Measurements from ENCODE around the gene KIF7. TPM values are rescaled to one million over a fixed set of nuclear protein-coding genes. Genes with fewer than 3 reads are reported as not detected.
A peak's percentile ranks its signal among the peaks of the same experiment; 100 is the strongest.

The KIF7 gene
- total and polyA plus RNA-seq, 11 donors = 1.3 to 9.2 (median 3.2) TPM

DNA sequence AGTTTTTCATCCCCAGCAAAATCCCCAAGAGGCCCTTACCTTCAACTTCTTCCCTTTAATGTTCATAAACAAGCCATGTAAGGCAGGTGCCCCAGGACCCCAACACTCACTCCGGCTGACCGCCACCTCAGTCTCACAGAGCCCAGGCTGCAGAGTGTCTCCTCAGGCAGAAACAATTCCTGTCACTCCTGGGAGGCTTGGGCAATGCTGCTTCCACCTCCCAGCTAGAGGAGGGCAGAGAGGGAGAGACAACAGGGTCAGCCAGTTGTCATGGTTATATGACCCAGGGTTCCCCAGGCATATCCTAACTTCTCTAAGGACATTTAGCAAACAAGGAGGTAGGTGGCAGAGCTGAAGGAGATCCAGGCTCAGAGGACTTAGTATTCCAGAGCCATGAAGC is 23.9 kb upstream of the KIF7 start, which contains the start of gene PLIN1:
PLIN1 (minus strand) TSS at position 156 of the 400 bp plus-strand sequence. CDS start 1,878 bp downstream, outside the sequence.
- intact Hi-C loops (cut with DNase I) = no loop called here
- H3K9me3 ChIP-seq = no peaks in the 10 kb centered on the region
- H3K4me1 ChIP-seq = peaks cover 0 to 22% (median 12%) of the 10 kb centered on the region in 12 donors
- no peaks in the 10 kb centered on the region for H3K27me3 ChIP-seq
- TF ChIP-seq, protein P1, sequence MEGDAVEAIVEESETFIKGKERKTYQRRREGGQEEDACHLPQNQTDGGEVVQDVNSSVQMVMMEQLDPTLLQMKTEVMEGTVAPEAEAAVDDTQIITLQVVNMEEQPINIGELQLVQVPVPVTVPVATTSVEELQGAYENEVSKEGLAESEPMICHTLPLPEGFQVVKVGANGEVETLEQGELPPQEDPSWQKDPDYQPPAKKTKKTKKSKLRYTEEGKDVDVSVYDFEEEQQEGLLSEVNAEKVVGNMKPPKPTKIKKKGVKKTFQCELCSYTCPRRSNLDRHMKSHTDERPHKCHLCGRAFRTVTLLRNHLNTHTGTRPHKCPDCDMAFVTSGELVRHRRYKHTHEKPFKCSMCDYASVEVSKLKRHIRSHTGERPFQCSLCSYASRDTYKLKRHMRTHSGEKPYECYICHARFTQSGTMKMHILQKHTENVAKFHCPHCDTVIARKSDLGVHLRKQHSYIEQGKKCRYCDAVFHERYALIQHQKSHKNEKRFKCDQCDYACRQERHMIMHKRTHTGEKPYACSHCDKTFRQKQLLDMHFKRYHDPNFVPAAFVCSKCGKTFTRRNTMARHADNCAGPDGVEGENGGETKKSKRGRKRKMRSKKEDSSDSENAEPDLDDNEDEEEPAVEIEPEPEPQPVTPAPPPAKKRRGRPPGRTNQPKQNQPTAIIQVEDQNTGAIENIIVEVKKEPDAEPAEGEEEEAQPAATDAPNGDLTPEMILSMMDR (IDR thresholded peaks at IDR 0.05) = no peak
- no peak for TF ChIP-seq POLR2A (IDR thresholded peaks at IDR 0.05)
- H3K36me3 ChIP-seq = peaks cover 0 to 12% (median 0%) of the 10 kb centered on the region in 9 donors
- H3K27ac ChIP-seq = peak within 1 kb of the TSS; percentile 2 to 90 (median 68)
- H3K4me3 ChIP-seq = no peak within 1 kb of the TSS
- DNase-seq (no peak), ATAC-seq (no peak)
- whole genome bisulfite sequencing, 4 donors = 92 to 100% (median 94%) methylated on average over 2 of the region's 2 CpGs

DNA sequence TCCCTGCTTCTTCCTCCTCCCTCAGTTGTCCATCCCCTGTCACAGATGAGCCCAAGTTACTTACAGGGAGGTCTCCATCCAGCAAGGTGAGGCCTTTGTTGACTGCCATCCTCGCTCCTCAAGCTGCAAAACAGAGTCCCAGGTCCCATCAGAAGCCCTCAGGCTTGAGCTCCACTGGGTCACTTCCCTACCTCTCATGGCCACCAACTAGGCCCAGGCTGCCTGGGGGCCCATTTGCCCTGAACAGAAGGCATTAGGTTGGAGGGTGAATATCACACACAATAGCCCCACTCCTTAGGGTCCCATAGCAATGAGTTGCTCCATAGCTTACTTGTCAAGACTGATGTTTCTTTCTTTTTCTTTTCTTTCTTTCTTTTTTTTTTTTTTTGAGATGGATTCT is 22.1 kb upstream of the KIF7 start:
- H3K36me3 ChIP-seq = no peaks in the 10 kb centered on the region
- WGBS, 4 donors = 95 to 100% (median 99%) methylated on average over 1 of the region's 1 CpG
- no peak for DNase-seq
- no peak for ATAC-seq
- H3K4me1 ChIP-seq = peaks cover 0 to 20% (median 12%) of the 10 kb centered on the region in 12 donors
- no peak overlapping the region for H3K27ac ChIP-seq
- H3K4me3 ChIP-seq = no peak overlapping the region
- TF ChIP-seq, protein P1 (IDR thresholded peaks at IDR 0.05) = no peak
- no peak for TF ChIP-seq POLR2A (IDR thresholded peaks at IDR 0.05)
- H3K9me3 ChIP-seq = no peaks in the 10 kb centered on the region
- H3K27me3 ChIP-seq = no peaks in the 10 kb centered on the region
- intact Hi-C loops (cut with DNase I) = no loop called here

DNA sequence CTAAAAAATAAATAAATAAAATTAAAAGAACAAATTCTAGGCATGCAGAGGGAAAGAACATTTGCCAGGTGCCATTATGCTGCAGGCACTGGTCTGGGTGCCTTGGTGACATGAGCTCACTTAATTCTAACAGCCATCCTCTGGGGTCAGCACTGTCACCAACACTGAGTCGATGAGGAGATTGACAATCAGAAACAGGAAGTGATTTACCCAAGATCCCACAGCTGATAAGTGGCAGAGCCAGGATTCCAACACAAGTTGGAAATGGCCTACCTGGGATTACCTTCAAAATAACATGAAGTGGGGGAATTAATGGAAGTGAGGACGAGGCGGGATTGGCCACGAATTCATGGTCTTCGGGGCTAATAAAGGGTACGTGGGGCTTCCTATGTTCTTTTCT is 20.3 kb upstream of the KIF7 start:
- H3K36me3 ChIP-seq = no peaks in the 10 kb centered on the region
- DNase-seq (no peak), ATAC-seq (no peak)
- no peaks in the 10 kb centered on the region for H3K9me3 ChIP-seq
- H3K4me1 ChIP-seq = peaks cover 0 to 11% (median 8%) of the 10 kb centered on the region in 12 donors
- H3K27ac ChIP-seq = no peak overlapping the region
- H3K4me3 ChIP-seq = no peak overlapping the region
- intact Hi-C loops (cut with DNase I) = no loop called here
- WGBS, 4 donors = 69 to 85% (median 79%) methylated on average over 6 of the region's 6 CpGs
- H3K27me3 ChIP-seq = no peaks in the 10 kb centered on the region
- TF ChIP-seq, protein P1 (IDR thresholded peaks at IDR 0.05) = no peak
- TF ChIP-seq POLR2A (IDR thresholded peaks at IDR 0.05) = no peak

DNA sequence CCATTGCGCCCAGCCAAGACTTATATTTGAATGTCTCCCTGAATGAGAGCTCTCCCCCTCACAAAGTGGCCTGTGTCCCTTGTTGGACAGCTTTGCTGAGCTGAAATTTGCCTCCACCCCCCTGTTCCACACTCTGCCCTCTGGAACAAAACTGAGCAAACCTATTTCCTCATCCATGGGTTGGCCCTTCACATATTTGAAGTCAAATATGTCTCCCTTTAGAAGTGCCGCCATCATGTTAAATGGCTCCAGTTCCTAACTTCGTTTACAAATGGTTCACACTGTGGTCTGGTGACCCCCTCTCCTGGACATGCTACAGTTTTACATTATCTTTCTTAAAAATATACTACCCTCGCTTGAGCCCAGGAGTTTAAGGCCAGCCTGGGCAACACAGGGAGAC is 19.3 kb upstream of the KIF7 start:
- TF ChIP-seq, protein P1 (IDR thresholded peaks at IDR 0.05) = no peak
- TF ChIP-seq POLR2A (IDR thresholded peaks at IDR 0.05) = no peak
- Histone ChIP-seq H3K4me3 (no peak overlapping the region), H3K9me3 (no peaks in the 10 kb centered on the region), H3K36me3 (no peaks in the 10 kb centered on the region), H3K27me3 (no peaks in the 10 kb centered on the region), H3K4me1 (peaks cover 0 to 4% (median 0%) of the 10 kb centered on the region in 12 donors), H3K27ac (no peak overlapping the region)
- DNase-seq (no peak), ATAC-seq (no peak)
- intact Hi-C loops (cut with DNase I) = no loop called here
- 73 to 77% (median 77%) methylated on average over 4 of the region's 4 CpGs for WGBS, 4 donors
